ENCODE measurements around the gene ADGRL1. TPM values are rescaled to one million over a fixed set of nuclear protein-coding genes. Genes with fewer than 3 reads are reported as not detected.
A peak's percentile ranks its signal among the peaks of the same experiment; 100 is the strongest.
"Not testable (repeated sequence)": the region's sequence is repeated elsewhere in the genome, so short reads cannot be mapped to it uniquely, and the experiment has no call there.

Gene ADGRL1
- polyA plus RNA-seq, 4 donors: 34.7 to 60.6 (median 44.1) TPM

GRCh38 chr19:14164724-14165493 lies 41.1 kb downstream of the ADGRL1 start:
- no peak for DNase-seq (ENCODE audit: low read depth in 4 of 4, low spot score in 3 of 4)

- no peak for DNase-seq (ENCODE audit: low read depth in 4 of 4, low spot score in 3 of 4)
Observed at GRCh38 chr19:14164082-14164481, 41.9 kb downstream of the ADGRL1 start.

- no peak for DNase-seq (ENCODE audit: low read depth in 4 of 4, low spot score in 3 of 4)
Observed at GRCh38 chr19:14162871-14163297, 43.1 kb downstream of the ADGRL1 start.

DNA sequence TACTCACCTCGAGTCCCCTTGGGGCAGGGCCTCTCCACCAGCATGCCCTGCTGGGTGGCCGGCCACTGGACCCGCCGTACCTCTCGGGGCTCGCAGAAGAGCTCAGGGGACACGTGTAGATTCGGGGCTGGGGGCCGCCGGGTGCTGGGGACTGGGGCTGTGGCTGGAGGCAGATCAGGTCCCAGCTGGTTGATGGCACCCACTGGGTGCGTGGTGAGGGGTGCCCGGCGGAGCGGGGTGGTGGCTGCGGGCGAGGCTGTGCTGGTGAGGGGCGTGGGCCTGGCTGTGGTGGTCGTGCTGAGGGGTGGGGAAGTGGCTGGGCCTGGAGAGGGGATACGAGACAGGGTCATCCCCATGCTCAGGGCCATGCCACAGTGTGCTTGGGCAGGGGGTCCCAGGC lies 44.7 kb downstream of the ADGRL1 start:
- no peak for DNase-seq (ENCODE audit: low read depth in 4 of 4, low spot score in 3 of 4)

- DNase-seq (ENCODE audit: low read depth in 4 of 4, low spot score in 3 of 4): no peak
Observed at GRCh38 chr19:14160017-14160703, 45.8 kb downstream of the ADGRL1 start.

DNA sequence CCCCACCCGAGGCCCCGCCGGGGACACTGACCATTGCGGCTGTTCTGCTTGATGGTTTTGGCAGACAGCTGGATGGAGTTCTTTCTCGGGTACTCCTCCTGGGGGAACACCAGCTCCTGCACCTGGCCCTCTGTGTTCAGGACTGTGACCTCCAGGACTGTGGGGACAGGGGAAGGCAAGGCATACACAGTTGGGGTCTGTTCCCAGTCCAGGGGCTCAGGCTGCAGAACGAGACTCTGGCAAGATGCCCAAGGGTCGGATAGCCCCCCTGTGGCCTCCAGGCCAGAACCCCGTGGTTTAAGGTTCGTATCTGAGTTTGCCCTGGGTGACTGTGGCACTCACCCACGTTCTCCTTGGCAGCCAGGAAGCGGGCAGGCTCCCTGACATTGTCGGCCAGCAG lies 46.9 kb downstream of the ADGRL1 start:
- DNase-seq (ENCODE audit: low read depth in 4 of 4, low spot score in 3 of 4): no peak

DNA sequence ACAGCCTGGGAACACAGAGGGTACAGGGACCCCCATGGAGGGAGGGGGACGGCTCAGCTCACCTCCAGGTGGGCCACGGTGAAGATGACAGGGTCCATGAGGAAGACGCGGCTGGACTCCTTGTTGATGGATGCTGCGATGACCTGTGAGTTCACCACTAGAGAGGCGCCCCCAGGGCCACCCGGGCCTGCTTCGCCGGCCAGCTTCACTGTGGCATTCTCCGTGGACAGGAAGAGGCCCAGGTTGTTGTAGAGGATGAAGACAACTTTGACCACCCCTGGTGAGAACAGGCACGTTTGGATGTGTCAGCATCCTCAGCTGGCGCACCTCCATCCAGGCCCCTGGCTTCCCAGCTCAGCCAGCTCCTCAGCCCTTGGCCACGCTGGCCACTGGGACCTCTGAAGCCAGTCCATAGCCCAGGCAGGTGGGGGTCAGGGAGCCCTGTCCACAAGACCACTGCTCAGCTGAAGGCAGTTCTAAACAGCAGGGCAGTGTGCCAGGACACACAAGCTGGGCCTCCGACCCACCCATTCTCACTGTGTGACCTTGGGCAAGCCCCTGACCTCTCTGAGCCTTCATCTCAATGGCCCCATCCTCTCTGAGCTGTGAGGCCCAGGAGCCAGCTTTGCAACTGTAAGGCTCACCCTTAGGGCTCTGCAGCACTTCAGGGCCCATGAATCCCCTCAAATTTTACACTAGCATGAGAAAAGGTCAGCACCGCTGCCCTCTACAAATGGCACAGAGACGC lies 47.5 kb downstream of the ADGRL1 start:
- DNase-seq (ENCODE audit: low read depth in 4 of 4, low spot score in 3 of 4): no peak

GRCh38 chr19:14156971-14157717 lies 48.8 kb downstream of the ADGRL1 start:
- DNase-seq (ENCODE audit: low read depth in 4 of 4, low spot score in 3 of 4): no peak

DNA sequence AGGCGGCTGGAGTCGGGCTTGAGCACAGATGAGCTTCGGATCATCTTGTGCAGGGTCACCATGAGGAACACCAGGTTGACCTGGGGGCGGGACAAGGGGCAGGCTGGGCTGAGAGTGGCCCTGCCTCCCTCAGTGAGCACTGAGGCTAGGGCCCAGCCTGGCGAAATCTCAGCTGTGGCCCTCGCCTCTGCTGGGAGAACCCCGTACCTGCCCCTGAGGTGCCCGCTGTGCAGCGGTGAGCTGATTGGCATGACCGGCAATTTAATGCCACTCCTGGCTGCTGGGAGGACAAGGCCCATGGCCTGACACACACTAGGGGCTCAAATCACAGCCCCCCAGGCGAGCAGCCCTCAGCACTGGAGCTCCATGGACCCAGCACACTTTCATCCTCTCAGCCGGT lies 49.8 kb downstream of the ADGRL1 start:
- DNase-seq (ENCODE audit: low read depth in 4 of 4, low spot score in 3 of 4): no peak

DNA sequence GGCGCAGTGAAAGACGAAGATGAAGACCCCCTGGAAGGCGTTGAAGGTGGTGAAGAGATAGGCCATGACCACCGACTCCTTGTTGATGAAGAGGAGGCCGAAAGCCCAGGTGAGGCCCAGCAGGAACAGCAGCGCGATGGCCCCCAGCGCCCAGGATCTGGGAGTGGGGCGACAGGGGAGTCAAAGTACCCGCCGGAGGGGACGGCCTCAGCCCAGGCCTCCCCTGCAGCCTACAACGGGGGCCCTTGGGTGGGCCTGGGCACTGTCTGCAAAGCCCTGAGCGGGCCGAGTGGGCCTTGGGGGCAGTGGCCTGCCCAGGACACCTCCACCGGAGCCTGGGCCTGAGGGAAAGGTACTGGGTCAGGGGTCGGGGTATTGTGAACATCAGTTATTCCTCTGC lies 50.6 kb downstream of the ADGRL1 start:
- DNase-seq (ENCODE audit: low read depth in 4 of 4, low spot score in 3 of 4): no peak

GRCh38 chr19:14152713-14153112 lies 53.3 kb downstream of the ADGRL1 start:
- DNase-seq (ENCODE audit: low read depth in 4 of 4, low spot score in 3 of 4): no peak

DNA sequence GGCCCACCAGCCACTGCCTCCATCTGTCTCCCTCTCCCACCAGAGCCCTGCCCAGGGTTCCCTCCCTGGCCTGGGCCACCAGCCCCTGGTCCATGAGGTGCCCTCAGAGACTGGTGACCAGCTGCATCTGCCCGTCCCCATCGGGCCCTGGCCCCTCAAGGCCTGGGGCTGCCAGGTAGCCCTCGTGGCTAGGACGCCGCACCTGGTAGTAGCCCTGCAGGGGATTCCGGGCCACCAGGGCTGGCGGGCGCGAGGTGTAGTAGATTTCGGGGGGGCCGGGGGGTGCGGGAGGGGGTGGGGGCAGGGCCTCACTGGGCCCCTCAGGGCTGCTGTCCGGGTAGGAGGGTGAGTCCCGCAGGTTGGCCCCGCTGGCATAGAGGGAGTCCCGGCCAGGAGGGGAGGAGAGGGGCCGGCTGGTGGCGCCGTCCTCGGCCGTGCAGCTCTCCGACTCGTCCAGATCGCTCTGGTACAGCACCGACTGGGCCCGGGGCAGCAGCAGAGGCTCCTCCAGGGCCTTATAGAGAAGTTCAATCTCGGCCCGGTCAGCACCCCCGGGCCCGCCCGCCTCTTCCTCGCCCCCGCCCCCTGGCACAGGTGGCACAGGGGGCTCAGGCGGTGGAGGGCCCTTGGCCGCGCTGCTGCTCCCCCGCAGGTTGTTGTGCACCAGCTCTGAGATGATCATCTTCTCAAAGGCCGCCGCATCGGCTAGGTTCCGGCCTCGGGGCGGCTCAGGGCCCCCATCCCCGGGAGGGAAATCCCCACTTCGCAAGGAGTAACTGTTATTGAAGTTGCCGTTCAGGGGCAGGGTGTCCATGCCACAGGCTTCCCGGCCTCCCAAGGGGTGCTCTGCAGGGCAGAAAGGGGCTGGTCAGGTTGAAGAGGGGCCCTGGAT lies 55.0 kb downstream of the ADGRL1 start:
- no peak for DNase-seq (ENCODE audit: low read depth in 4 of 4, low spot score in 3 of 4)

GRCh38 chr19:14150041-14150769 lies 55.8 kb downstream of the ADGRL1 start:
- no peak for DNase-seq (ENCODE audit: low read depth in 4 of 4, low spot score in 3 of 4)

DNA sequence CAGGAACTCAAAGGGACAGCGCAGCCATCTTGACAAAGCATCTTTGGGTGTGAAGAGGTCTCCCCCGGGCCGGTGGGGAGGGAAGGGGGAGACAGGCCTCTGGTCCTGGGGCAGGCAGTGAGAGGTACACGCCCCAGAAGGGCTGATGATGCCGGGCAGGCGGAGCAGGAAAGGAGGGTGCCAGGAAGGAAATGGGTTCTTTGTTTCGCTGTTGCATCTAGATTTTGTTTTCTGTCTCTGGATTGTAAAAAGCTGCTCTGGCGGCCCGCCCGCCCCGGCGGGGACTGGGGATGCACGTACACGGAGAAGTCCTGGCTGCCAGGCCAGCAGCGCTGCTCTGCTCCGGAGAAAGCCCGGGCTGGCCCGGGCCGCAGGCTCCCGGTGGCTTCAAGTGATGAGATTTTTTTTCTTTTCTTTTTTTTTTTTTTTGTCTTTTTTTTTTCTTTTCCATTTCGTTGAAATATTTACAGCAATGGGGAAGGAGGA lies 56.4 kb downstream of the ADGRL1 start:
- DNase-seq (ENCODE audit: low read depth in 4 of 4, low spot score in 3 of 4): no peak

GRCh38 chr19:14148751-14149410 lies 57.1 kb downstream of the ADGRL1 start:
- DNase-seq (ENCODE audit: low read depth in 4 of 4, low spot score in 3 of 4): no peak

DNA sequence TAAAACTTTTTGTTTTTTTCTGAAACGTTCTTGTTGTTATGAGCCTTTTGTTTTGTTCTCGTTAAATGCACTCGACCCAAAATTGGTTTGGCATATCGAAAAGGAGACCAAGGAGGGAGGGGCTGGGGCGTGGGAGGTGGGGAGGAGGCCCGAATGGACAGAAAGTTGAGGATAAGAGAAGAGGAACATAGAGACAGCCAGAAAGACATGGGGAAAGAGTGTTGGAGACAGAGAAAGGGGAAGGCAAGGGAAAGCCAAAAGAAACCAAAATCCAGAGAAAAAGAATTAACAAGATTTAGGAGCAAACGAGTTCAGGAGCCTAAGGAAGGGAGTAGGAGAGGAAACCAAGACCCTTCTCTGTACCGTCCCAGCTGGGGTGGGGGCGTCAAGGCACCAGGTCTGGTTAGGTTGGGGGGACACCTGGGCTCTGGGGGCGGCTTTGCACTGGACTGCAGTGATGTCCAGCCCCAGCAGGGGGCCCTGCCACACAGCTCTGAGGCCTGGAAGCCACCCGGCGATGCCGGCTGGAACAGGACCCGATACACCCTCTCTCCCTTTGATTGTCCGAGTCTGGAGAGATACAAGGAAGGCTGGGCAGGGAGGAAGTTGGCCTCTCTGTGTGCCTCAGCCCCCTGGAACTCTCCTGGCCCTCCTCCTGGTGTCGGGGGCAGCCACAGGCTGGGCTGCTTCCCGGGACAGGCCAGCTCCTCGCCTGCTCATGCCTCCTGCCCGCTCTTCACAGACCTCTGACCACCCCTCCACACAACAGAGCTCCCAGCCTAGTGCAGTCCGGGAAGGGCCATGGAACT lies 58.0 kb downstream of the ADGRL1 start:
- peak in 1 of 4 donors; percentile 64 for DNase-seq (ENCODE audit: low read depth in 4 of 4, low spot score in 3 of 4)

DNA sequence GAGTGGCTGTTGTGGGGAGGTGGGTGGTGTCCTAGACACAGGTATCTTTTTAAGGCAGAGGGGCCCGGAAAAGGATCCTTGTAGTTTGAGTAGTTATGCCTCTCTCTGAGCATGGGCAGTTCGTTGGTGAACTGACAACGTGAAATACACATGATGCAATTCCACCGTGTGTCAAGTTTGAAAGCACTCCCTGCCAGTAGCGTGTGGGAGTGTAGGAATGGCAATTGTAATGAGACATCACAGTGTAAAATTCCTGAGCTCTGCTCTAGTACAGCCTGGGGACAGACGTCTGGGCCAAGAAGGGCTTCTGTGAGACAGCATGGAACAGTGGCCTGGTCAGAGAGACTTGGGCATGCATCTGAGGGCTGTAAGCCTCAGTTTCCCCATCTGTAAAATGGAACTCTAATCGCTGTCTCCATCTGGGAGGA lies 59.2 kb downstream of the ADGRL1 start:
- no peak for DNase-seq (ENCODE audit: low read depth in 4 of 4, low spot score in 3 of 4)

DNA sequence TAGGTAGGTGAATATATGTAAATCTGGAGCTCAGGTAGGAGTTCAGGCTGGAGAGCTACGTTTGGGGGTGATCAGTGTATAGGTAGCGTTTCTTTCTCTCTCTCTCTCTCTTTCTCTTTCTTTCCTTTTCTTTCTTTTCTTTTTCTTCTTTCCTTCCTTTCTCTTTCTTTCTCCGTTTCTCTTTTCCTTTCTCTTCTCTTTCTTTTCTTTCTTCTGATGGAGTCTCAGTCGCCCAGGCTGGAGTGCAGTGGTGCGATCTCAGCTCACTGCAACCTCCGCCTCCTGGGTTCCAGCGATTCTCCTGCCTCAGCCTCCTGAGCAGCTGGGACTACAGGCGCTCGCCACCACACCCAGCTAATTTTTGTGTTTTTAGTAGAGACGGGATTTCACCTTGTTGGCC lies 59.8 kb downstream of the ADGRL1 start:
- not testable (repeated sequence) for DNase-seq (ENCODE audit: low read depth in 4 of 4, low spot score in 3 of 4)
